Lower leg skin (tissue), 3 donors: ENCODE measurements around the gene PTPA.

ENCODE experiments used
- CTCF ChIP-seq, 3 donors: fragments of 450-650 bp; IDR thresholded peaks; one replicate each; pipeline ENCODE4 v1.5.1; 2016; ENCODE audit warnings: antibody characterized with exemption in 3 of 3, mild to moderate bottlenecking in 3 of 3, moderate library complexity in 2 of 3
- POLR2A ChIP-seq, 2 donors: fragments of 450-650 bp; IDR thresholded peaks; one replicate each; pipeline ENCODE4 v1.6.1; 2016 to 2017; ENCODE audit warnings: antibody characterized with exemption in 2 of 2, mild to moderate bottlenecking in 1 of 2, moderate library complexity in 1 of 2

GRCh38 chr9:129194221-129194620 lies 83.0 kb downstream of the PTPA start:
- TF ChIP-seq CTCF (IDR thresholded peaks at IDR 0.05) (no peak), POLR2A (IDR thresholded peaks at IDR 0.05) (no peak)
